Activated naive CD4-positive, alpha-beta T cell treated with anti-CD3 and anti-CD28 coated beads, Interleukin-2, amount 50 U/mL, for 16 hours (primary cell): ENCODE results near the gene MVD.

ENCODE experiments used
- DNase-seq: peaks from one replicate; pipeline ENCODE4 v3.0.0-alpha.2; 2020

The MVD gene

GRCh38 chr16:88697116-88697830 lies 34.4 kb upstream of the MVD start:
- DNase-seq: no peak

- DNase-seq: no peak
Measured at GRCh38 chr16:88696441-88696840, 33.5 kb upstream of the MVD start.

- no peak for DNase-seq
Measured at GRCh38 chr16:88695753-88696152, 32.9 kb upstream of the MVD start.

GRCh38 chr16:88695218-88695617 lies 32.3 kb upstream of the MVD start:
- no peak for DNase-seq

- no peak for DNase-seq
Measured at GRCh38 chr16:88694221-88695087, 31.6 kb upstream of the MVD start.

DNA sequence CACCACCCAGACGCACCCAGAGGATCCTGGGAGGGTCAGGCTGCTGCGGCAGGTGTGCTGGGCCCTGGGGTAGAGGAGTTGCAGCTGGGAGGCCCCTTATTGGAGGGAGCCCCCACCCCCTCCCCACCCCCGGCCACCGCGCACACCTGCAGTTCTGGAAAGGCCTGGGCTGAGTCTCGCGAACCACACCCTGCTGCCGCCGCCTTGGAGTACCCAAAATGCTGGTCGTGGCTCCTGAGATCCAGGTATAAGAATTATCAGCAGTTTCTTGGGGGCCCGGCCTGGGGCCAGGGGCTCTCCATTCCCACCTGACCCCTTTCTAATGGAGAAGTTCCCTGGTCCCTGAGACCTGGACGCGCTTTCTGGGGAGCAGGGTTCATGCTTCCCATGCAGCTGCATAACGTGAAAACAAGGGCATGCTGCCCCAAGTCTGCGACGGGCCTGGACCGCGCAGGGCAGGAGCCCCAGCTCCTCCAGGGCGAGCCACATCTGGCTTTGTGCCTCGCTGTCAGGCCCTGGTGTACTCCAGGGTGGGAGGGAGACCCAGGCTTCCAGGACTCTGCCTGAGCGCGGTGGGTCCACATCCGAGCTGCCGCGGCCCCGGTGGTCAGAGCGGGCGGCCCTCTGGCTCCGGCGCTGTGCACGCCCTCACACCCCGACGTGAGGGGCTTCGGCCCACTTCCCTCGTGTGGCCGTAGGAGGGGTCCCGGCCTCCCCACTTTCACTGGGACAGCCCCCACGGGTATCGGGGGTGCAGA lies 30.7 kb upstream of the MVD start:
- no peak for DNase-seq

GRCh38 chr16:88692861-88693260 lies 30.0 kb upstream of the MVD start:
- no peak for DNase-seq

GRCh38 chr16:88691924-88692560 lies 29.2 kb upstream of the MVD start:
- DNase-seq: no peak

- no peak for DNase-seq
Measured at GRCh38 chr16:88691129-88691813, 28.4 kb upstream of the MVD start.

- DNase-seq: no peak
Measured at GRCh38 chr16:88690341-88691128, 27.6 kb upstream of the MVD start.

- DNase-seq: no peak
Measured at GRCh38 chr16:88688013-88688778, 25.3 kb upstream of the MVD start.

- DNase-seq: no peak
Measured at GRCh38 chr16:88687676-88688012, 24.8 kb upstream of the MVD start.

- DNase-seq: no peak
Measured at GRCh38 chr16:88687254-88687576, 24.3 kb upstream of the MVD start.

GRCh38 chr16:88686439-88687253 lies 23.8 kb upstream of the MVD start, which contains the start of gene SNAI3:
Gene SNAI3, minus strand, starts transcription at chr16:88686507. Its CDS starts 101 bp downstream, at chr16:88686406.
- peak; percentile 86 for DNase-seq

GRCh38 chr16:88686062-88686438 lies 23.2 kb upstream of the MVD start:
- DNase-seq: peak; percentile 53

DNA sequence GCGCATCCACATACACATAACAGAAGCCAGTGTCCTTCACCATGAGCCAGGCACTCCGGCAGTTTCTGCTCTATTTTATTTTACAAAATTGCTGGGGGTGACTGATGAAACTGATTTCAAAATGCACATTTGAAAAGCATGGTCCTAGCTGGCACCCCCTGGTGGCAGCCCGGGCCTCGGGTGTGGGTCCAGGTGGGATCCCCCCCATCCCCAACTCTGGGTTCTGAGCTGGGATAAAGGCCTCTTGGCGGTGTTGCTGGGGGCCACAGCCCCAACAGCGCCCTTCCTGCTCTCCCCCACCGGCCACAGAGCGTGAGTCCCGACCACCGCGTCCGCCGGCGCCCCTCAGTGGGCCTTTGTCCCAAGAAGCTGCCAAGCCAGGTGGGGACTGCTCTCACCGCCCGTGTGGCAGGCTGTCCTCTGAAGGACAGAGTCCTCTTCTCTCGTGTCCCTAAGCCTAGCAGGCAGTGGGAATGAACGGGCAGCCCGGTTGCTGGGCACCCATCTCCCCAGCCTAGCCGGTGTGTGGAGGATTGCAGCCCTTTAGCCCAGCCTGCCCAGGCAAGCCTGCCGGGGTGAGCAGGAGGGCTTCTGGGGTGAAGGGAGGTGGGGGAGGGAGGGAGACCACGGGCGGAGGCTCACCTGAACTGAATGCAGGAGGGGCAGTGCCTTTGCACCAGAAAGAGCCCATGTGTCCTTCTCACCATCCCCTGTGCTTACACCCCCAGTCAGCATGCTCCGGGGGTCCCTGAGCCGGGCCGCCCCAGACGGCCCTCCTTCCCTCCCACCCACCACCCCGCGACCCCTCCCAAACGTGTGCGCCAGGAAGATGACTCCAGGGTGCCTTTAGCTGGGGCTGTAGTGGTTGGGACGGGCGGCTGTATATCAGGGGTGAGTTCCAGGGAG lies 22.5 kb upstream of the MVD start:
- DNase-seq: peak; percentile 80

- no peak for DNase-seq
Measured at GRCh38 chr16:88684569-88685155, 21.8 kb upstream of the MVD start.

- peak; percentile 67 for DNase-seq
Measured at GRCh38 chr16:88681709-88682451, 19.0 kb upstream of the MVD start.
